Peyer's patch (tissue), 4 donors: ENCODE data around the gene SLC66A2.

Experiments
- POLR2A ChIP-seq, 2 donors: fragments of 450-650 bp; IDR thresholded peaks; one replicate each; pipeline ENCODE4 v1.5.1; 2017; ENCODE audit warnings: antibody characterized with exemption in 2 of 2, mild to moderate bottlenecking in 2 of 2, moderate library complexity in 2 of 2
- TF ChIP-seq, protein P1 (sequence below), 6 experiments: fragments of 450-650 bp in 4 of 6; fragments of 200-600 bp in 2 of 6; sonication (generic) in 1 of 6; IDR thresholded peaks; one replicate each; pipeline ENCODE4 v1.5.1; 2017 to 2019; ENCODE audit warnings: antibody characterized with exemption in 6 of 6, mild to moderate bottlenecking in 3 of 6, moderate library complexity in 1 of 6

DNA sequence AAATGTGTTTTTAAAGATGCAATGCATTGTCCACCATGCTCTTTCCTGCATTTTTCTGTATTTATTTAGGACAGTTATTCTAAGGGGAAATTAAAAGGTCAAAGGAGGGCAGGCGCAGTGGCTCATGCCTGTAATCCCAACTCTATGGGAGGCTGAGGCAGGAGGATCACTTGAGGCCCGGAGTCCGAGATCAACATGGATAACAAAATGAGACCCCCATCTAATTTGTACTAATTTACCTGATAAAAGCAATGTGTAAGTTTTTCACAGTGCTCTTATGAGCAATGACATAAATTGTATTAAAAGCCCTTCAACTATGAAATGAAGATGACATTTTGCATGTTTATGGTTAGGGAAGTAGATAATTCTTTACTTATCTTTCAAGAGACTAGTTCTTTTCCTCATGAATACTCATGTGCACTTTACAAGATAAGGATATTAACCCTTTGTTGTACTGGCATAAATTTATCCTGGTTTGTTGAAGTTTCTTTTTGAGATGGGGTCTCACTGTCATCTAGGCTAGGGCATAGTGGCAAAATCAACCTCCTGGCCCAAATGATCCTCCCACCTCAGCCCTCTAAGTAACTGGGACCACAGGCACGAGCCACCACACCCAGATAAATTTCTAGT, 22.7 kb upstream of the SLC66A2 start:
- TF ChIP-seq, protein P1, sequence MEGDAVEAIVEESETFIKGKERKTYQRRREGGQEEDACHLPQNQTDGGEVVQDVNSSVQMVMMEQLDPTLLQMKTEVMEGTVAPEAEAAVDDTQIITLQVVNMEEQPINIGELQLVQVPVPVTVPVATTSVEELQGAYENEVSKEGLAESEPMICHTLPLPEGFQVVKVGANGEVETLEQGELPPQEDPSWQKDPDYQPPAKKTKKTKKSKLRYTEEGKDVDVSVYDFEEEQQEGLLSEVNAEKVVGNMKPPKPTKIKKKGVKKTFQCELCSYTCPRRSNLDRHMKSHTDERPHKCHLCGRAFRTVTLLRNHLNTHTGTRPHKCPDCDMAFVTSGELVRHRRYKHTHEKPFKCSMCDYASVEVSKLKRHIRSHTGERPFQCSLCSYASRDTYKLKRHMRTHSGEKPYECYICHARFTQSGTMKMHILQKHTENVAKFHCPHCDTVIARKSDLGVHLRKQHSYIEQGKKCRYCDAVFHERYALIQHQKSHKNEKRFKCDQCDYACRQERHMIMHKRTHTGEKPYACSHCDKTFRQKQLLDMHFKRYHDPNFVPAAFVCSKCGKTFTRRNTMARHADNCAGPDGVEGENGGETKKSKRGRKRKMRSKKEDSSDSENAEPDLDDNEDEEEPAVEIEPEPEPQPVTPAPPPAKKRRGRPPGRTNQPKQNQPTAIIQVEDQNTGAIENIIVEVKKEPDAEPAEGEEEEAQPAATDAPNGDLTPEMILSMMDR (IDR thresholded peaks at IDR 0.05), result no peak
- TF ChIP-seq POLR2A (IDR thresholded peaks at IDR 0.05), result no peak
